ENCODE measurements around the gene LRRK1. TPM values are rescaled to one million over a fixed set of nuclear protein-coding genes. Genes with fewer than 3 reads are reported as not detected.
A peak's percentile ranks its signal among the peaks of the same experiment; 100 is the strongest.

LRRK1 gene
- total RNA-seq, 4 donors from 2014 or later: 52.7 to 107 (median 82.7) TPM

- WGBS, 2 donors (ENCODE audit: low coverage in 1 of 2): 84% methylated on average over 11 of the region's 11 CpGs; no CpG with 5 or more reads in 1 of the 2 donors
- Histone ChIP-seq H3K27ac (no peak overlapping the region), H3K4me1 (peaks cover 0 to 34% (median 16%) of the 10 kb centered on the region in 4 donors), H3K9me3 (no peaks in the 10 kb centered on the region), H3K36me3 (no peaks in the 10 kb centered on the region), H3K4me3 (no peak overlapping the region), H3K27me3 (no peaks in the 10 kb centered on the region)
- intact Hi-C loops (cut with DNase I; ENCODE audit: low total_unique reads) (no loop called here), in situ Hi-C loops (cut with MboI; ENCODE audit: low pct_ligation_motif_present in 1 of 4, low pct_unique_long_range_greater_than_20kb in 1 of 4, low sequenced_read_pairs in 3 of 4) (loop anchor here in 1 of 4 donors (5.0 kb wide), 1 partner anchor 75 kb away; no protein-coding TSS in a partner anchor)
- TF ChIP-seq EP300 (IDR thresholded peaks at IDR 0.05; ENCODE audit: low read depth): no peak
- no peak for TF ChIP-seq POLR2AphosphoS5 (IDR thresholded peaks at IDR 0.05)
- TF ChIP-seq POLR2A (IDR thresholded peaks at IDR 0.05): no peak
- TF ChIP-seq CTCF (IDR thresholded peaks at IDR 0.05): no peak
- DNase-seq: no peak
Observed at GRCh38 chr15:100926971-100927756, 8.0 kb downstream of the LRRK1 start.

GRCh38 chr15:100928632-100929280, 9.6 kb downstream of the LRRK1 start:
- no peak for TF ChIP-seq POLR2AphosphoS5 (IDR thresholded peaks at IDR 0.05)
- TF ChIP-seq CTCF (IDR thresholded peaks at IDR 0.05): no peak
- TF ChIP-seq POLR2A (IDR thresholded peaks at IDR 0.05): no peak
- TF ChIP-seq EP300 (IDR thresholded peaks at IDR 0.05; ENCODE audit: low read depth): no peak
- Histone ChIP-seq H3K36me3 (peaks cover 0 to 3% (median 0%) of the 10 kb centered on the region in 4 donors), H3K4me3 (no peak overlapping the region), H3K4me1 (peaks cover 0 to 31% (median 16%) of the 10 kb centered on the region in 4 donors), H3K9me3 (no peaks in the 10 kb centered on the region), H3K27me3 (no peaks in the 10 kb centered on the region), H3K27ac (no peak overlapping the region)
- peak; percentile 63 for DNase-seq
- WGBS, 2 donors (ENCODE audit: low coverage in 1 of 2): 76 to 77% methylated on average over 2 to 13 of the region's 13 CpGs
- intact Hi-C loops (cut with DNase I; ENCODE audit: low total_unique reads): no loop called here
- in situ Hi-C loops (cut with MboI; ENCODE audit: low pct_ligation_motif_present in 1 of 4, low pct_unique_long_range_greater_than_20kb in 1 of 4, low sequenced_read_pairs in 3 of 4): loop anchor here in 1 of 4 donors (5.0 kb wide), 1 partner anchor 74 kb away; no protein-coding TSS in a partner anchor

- H3K27ac ChIP-seq: no peak overlapping the region
Observed at GRCh38 chr15:100929641-100930042, 10.5 kb downstream of the LRRK1 start.

More at GRCh38 chr15:100929641-100930042, 10.5 kb downstream of the LRRK1 start:
- DNase-seq: no peak
- TF ChIP-seq POLR2AphosphoS5 (IDR thresholded peaks at IDR 0.05): no peak
- TF ChIP-seq CTCF (IDR thresholded peaks at IDR 0.05): no peak
- no peak for TF ChIP-seq POLR2A (IDR thresholded peaks at IDR 0.05)
- no peak for TF ChIP-seq EP300 (IDR thresholded peaks at IDR 0.05; ENCODE audit: low read depth)
- Histone ChIP-seq H3K36me3 (peaks cover 0 to 3% (median 0%) of the 10 kb centered on the region in 4 donors), H3K9me3 (no peaks in the 10 kb centered on the region), H3K4me3 (no peak overlapping the region), H3K27me3 (no peaks in the 10 kb centered on the region), H3K4me1 (peaks cover 0 to 27% (median 14%) of the 10 kb centered on the region in 4 donors)
- 48% methylated on average over 6 of the region's 6 CpGs; no CpG with 5 or more reads in 1 of the 2 donors for WGBS, 2 donors (ENCODE audit: low coverage in 1 of 2)
- in situ Hi-C loops (cut with MboI; ENCODE audit: low pct_ligation_motif_present in 1 of 4, low pct_unique_long_range_greater_than_20kb in 1 of 4, low sequenced_read_pairs in 3 of 4): loop anchor here in 1 of 4 donors (5.0 kb wide), 1 partner anchor 73 kb away; no protein-coding TSS in a partner anchor
- intact Hi-C loops (cut with DNase I; ENCODE audit: low total_unique reads): no loop called here

All from transverse colon (tissue), 4 donors.